ENCODE measurements around the gene NHERF1. TPM values are rescaled to one million over a fixed set of nuclear protein-coding genes. Genes with fewer than 3 reads are reported as not detected.

Gene NHERF1
- total and polyA plus RNA-seq, 2 of the 8 experiments (the other 6 are each of a cell fraction or from before 2014, with no cell fraction given): 92.9 to 99.2 TPM

GRCh38 chr17:74728033-74728701 lies 20.3 kb upstream of the NHERF1 start:
- Histone ChIP-seq H3K18ac (ENCODE audit: extremely low read depth, low read length) (no peak overlapping the region), H3K4me1 (replicated peaks in 1 of 4; ENCODE audit: control insufficient read depth in 3 of 4, insufficient read depth in 4 of 4, low read length in 3 of 4) (no peaks in the 10 kb centered on the region), H3K14ac (ENCODE audit: insufficient read length) (no peak overlapping the region), H4K20me1 (replicated peaks in 1 of 2; ENCODE audit: control insufficient read depth in 1 of 2, insufficient read depth in 2 of 2, low read length in 2 of 2) (peaks cover 0 to 3% of the 10 kb centered on the region in 2 experiments), H3K23me2 (ENCODE audit: low read depth, low read length) (peaks cover 11% of the 10 kb centered on the region), H3K4me3 (ENCODE audit: extremely low read depth in 1 of 4, insufficient read depth in 2 of 4, low read depth in 3 of 4, low read length in 4 of 4) (no peak overlapping the region), H3K9ac (replicated peaks in 1 of 4; ENCODE audit: extremely low read depth in 1 of 4, low read depth in 3 of 4, low read length in 3 of 4) (peak overlapping the region in 1 of 4 experiments; percentile 6; a peak in 1 of 7 replicates), H3K27me3 (replicated peaks in 1 of 4; ENCODE audit: control insufficient read depth in 3 of 4, extremely low read depth in 1 of 4, insufficient read depth in 3 of 4, low read length in 3 of 4) (no peaks in the 10 kb centered on the region; a peak in 3 of 7 replicates), H3K4ac (replicated peaks; ENCODE audit: insufficient read length, low read depth, low read length) (no peak overlapping the region), H3K79me2 (ENCODE audit: control insufficient read depth in 1 of 2, insufficient read depth in 2 of 2, low read length in 2 of 2) (no peaks in the 10 kb centered on the region), H3K9me3 (ENCODE audit: insufficient read depth in 2 of 2, low read depth in 1 of 2, low read length in 1 of 2) (peaks cover 0 to 9% of the 10 kb centered on the region in 2 experiments; a peak in 1 of 4 replicates), H2BK5ac (ENCODE audit: low read depth, low read length) (no peak overlapping the region), H2BK12ac (ENCODE audit: low read depth, low read length) (no peak overlapping the region), H2AFZ (ENCODE audit: low read length) (no peak overlapping the region), H4K91ac (replicated peaks; ENCODE audit: insufficient read length, low read length) (no peak overlapping the region), H4K8ac (ENCODE audit: extremely low read depth, insufficient read depth, low read length) (no peak overlapping the region), H2BK15ac (ENCODE audit: low read length) (no peak overlapping the region), H3K23ac (ENCODE audit: insufficient read length) (no peak overlapping the region), H2BK20ac (ENCODE audit: low read length) (peak overlapping the region; percentile 3; the same call in 1 of the 2 replicates), H3K4me2 (ENCODE audit: insufficient read depth in 1 of 2, low read depth in 2 of 2, low read length in 2 of 2) (no peak overlapping the region), H3K79me1 (ENCODE audit: low read depth, low read length) (peaks cover 3% of the 10 kb centered on the region; the same call in 1 of the 2 replicates), H2BK120ac (replicated peaks; ENCODE audit: low read depth, low read length) (no peak overlapping the region), H3K56ac (replicated peaks; ENCODE audit: insufficient read length, low read depth, low read length) (no peak overlapping the region), H3K27ac (ENCODE audit: low read depth, low read length) (no peak overlapping the region), H4K5ac (ENCODE audit: insufficient read length, low read depth, low read length) (no peak overlapping the region), H3K36me3 (ENCODE audit: control insufficient read depth in 2 of 4, insufficient read depth in 4 of 4, low read length in 3 of 4) (no peaks in the 10 kb centered on the region), H2AK5ac (ENCODE audit: low read depth, low read length) (0 out of 2 replicates have a peak overlapping the region, but pooled peaks have one; percentile 26)
- DNase-seq (ENCODE audit: low read depth in 1 of 2, low spot score in 2 of 2) (no peak), FAIRE-seq (no peak)
- TF ChIP-seq POLR2A (IDR thresholded peaks at IDR 0.05; ENCODE audit: control extremely low read depth in 1 of 2, low read depth in 2 of 2, low read length in 2 of 2): no peak
- no peak for TF ChIP-seq RAD21 (IDR thresholded peaks at IDR 0.05 in 1 of 2, conservative IDR thresholded peaks at IDR 0.05 in 1 of 2; ENCODE audit: low read depth in 2 of 2, low read length in 2 of 2)
- TF ChIP-seq GABPA (IDR thresholded peaks at IDR 0.05; ENCODE audit: borderline replicate concordance, insufficient read depth, low read length): no peak
- ChIA-PET POLR2A (ENCODE audit: partially characterized antibody) (no interaction called here), CTCF (ENCODE audit: partially characterized antibody) (no interaction called here)
- WGBS, 2 experiments (ENCODE audit: extremely low coverage in 1 of 2, insufficient coverage in 1 of 2, insufficient read length in 1 of 2, insufficient replicate concordance in 2 of 2, low coverage in 1 of 2, low lambda C conversion rate in 2 of 2, missing lambda C conversion rate in 1 of 2): 85% methylated on average over 3 of the region's 3 CpGs; no CpG with 5 or more reads in 1 of the 2 experiments

Measured in H1 (cell line).